Stomach (tissue), 4 donors: ENCODE measurements around the gene NXPH4.

Source experiments
- CTCF ChIP-seq, 7 experiments: fragments of 450-650 bp in 4 of 7; fragments of 200-600 bp in 3 of 7; sonication (generic) in 3 of 7; IDR thresholded peaks; one replicate each; pipeline ENCODE4 v1.5.1; 2016 to 2019; ENCODE audit warnings: antibody characterized with exemption in 7 of 7, control low read depth in 2 of 7, mild to moderate bottlenecking in 1 of 7
- POLR2A ChIP-seq, 4 donors: fragments of 450-650 bp; IDR thresholded peaks; one replicate each; pipeline ENCODE4 v1.6.1; 2016; ENCODE audit warnings: antibody characterized with exemption in 4 of 4, control low read depth in 2 of 4, mild to moderate bottlenecking in 1 of 4, moderate library complexity in 1 of 4
- POLR2AphosphoS5 ChIP-seq, 3 donors: sonication (generic); formaldehyde crosslinking; IDR thresholded peaks; one replicate each; pipeline ENCODE4 v1.6.1; 2016; ENCODE audit warnings: antibody characterized with exemption in 3 of 3

- TF ChIP-seq CTCF (IDR thresholded peaks at IDR 0.05) (no peak), POLR2A (IDR thresholded peaks at IDR 0.05) (no peak), POLR2AphosphoS5 (IDR thresholded peaks at IDR 0.05) (no peak)
These were observed 7.8 kb upstream of the NXPH4 start for GRCh38 chr12:57208631-57209282.
